Lower leg skin (tissue), 3 donors: ENCODE measurements around the gene PCSK5.

Source experiments
- POLR2A ChIP-seq, 2 donors: fragments of 450-650 bp; IDR thresholded peaks; one replicate each; pipeline ENCODE4 v1.6.1; 2016 to 2017; ENCODE audit warnings: antibody characterized with exemption in 2 of 2, mild to moderate bottlenecking in 1 of 2, moderate library complexity in 1 of 2
- TF ChIP-seq, protein P1 (sequence below), 3 donors: fragments of 450-650 bp; IDR thresholded peaks; one replicate each; pipeline ENCODE4 v1.5.1; 2016; ENCODE audit warnings: antibody characterized with exemption in 3 of 3, mild to moderate bottlenecking in 3 of 3, moderate library complexity in 2 of 3

DNA sequence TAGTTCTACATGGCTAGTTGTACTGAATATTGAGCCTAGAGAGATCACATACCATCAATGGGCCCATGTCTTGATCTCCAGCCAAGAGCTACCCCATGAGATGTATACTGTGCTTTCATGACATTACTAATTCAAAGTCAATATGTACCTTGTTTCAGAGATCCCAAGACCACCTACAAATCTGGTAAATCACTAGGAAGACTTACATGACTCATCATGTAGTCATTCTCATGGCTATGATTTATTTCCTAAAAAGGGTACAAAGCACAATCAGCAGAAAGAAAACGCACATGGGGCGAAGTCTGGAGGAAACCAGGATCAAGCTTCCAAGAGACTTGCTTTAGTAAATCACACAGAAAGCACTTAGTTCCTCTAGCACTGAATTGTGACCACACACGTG, 103.0 kb downstream of the PCSK5 start:
- TF ChIP-seq, protein P1, sequence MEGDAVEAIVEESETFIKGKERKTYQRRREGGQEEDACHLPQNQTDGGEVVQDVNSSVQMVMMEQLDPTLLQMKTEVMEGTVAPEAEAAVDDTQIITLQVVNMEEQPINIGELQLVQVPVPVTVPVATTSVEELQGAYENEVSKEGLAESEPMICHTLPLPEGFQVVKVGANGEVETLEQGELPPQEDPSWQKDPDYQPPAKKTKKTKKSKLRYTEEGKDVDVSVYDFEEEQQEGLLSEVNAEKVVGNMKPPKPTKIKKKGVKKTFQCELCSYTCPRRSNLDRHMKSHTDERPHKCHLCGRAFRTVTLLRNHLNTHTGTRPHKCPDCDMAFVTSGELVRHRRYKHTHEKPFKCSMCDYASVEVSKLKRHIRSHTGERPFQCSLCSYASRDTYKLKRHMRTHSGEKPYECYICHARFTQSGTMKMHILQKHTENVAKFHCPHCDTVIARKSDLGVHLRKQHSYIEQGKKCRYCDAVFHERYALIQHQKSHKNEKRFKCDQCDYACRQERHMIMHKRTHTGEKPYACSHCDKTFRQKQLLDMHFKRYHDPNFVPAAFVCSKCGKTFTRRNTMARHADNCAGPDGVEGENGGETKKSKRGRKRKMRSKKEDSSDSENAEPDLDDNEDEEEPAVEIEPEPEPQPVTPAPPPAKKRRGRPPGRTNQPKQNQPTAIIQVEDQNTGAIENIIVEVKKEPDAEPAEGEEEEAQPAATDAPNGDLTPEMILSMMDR (IDR thresholded peaks at IDR 0.05), result no peak
- no peak for TF ChIP-seq POLR2A (IDR thresholded peaks at IDR 0.05)
